Retinal pigment epithelial cell (primary cell): ENCODE data around the gene UBN2.

Experiments
- DNase-seq: peaks from one replicate; pipeline ENCODE4 v3.0.0-alpha.2; 2010; ENCODE audit warnings: low read depth
- H3K4me3 ChIP-seq: 2 replicates; pipeline ENCODE4 v1.5.1; 2011; ENCODE audit warnings: mild to moderate bottlenecking, low read length, control low read depth, moderate library complexity
- CTCF ChIP-seq: conservative IDR thresholded peaks from 2 replicates; pipeline ENCODE4 v1.5.1; 2011; ENCODE audit warnings: low read depth, low read length, control low read depth, inconsistent platforms

Gene UBN2

GRCh38 chr7:139351027-139351426 is 120.0 kb downstream of the UBN2 start:
- no peak for DNase-seq
- no peak for TF ChIP-seq CTCF

GRCh38 chr7:139354729-139355128 is 123.7 kb downstream of the UBN2 start:
- H3K4me3 ChIP-seq, result no peak overlapping the region
- no peak for TF ChIP-seq CTCF
- no peak for DNase-seq

More at GRCh38 chr7:139351027-139351426, 120.0 kb downstream of the UBN2 start:
- H3K4me3 ChIP-seq, result no peak overlapping the region

DNA sequence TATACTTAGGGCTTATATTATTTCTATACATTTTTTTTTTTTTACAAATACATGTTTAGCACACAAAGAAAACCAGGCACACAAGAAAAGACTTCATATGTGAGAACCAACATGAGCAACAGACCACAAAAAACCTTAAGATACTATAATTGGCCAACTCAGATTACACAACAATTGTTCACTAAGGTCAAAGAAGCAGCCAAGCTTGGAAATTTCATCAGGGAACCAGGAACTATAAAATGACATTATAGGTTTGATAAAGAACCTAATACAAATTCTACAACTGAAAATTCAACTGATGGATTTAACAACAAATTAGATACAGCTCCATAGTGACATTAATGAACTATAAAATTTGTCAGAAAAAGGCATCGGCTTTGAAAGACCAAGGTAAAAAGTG is 124.3 kb downstream of the UBN2 start:
- no peak for DNase-seq
- no peak overlapping the region for H3K4me3 ChIP-seq
- no peak for TF ChIP-seq CTCF
